ENCODE results near the gene TYMP.

Gene TYMP

DNA sequence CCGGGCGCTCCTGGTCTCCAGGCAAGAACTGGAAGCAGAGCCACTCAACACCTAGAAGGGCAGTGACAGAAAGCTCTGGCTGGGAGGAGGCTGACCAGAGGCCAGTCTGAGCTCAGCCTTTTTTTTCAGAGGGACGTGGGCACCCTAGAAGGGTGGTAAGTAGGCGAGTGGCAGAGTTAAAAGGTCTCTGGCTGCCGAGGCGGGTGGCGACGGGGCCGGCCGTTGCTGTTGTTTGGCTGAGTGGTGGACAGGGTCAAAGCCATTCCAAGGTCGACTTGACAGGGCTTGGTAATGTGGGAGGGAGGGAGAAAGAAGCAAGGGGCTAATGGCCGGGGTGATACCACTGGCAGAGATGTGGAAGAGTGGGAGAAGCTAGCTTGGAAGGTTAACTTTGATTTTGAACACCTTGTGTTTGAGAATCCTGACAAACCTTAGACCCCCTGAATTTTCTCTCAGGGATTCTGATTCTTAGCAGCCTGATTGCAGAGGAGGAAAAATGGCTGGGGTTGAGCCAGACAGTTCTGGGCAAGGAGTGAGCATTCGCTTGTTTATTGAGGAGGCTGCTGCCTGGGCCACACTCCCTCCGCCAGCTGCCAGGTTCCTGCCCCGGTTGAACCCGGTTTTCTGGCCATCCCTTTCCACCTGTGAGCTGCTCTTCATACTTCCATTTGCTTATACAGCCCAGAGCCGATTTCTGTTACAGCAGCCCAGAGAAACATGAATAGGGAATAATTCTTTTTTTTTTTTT is 33.8 kb upstream of the TYMP start:
- FAIRE-seq (no peak), DNase-seq (ENCODE audit: low spot score) (no peak)

DNA sequence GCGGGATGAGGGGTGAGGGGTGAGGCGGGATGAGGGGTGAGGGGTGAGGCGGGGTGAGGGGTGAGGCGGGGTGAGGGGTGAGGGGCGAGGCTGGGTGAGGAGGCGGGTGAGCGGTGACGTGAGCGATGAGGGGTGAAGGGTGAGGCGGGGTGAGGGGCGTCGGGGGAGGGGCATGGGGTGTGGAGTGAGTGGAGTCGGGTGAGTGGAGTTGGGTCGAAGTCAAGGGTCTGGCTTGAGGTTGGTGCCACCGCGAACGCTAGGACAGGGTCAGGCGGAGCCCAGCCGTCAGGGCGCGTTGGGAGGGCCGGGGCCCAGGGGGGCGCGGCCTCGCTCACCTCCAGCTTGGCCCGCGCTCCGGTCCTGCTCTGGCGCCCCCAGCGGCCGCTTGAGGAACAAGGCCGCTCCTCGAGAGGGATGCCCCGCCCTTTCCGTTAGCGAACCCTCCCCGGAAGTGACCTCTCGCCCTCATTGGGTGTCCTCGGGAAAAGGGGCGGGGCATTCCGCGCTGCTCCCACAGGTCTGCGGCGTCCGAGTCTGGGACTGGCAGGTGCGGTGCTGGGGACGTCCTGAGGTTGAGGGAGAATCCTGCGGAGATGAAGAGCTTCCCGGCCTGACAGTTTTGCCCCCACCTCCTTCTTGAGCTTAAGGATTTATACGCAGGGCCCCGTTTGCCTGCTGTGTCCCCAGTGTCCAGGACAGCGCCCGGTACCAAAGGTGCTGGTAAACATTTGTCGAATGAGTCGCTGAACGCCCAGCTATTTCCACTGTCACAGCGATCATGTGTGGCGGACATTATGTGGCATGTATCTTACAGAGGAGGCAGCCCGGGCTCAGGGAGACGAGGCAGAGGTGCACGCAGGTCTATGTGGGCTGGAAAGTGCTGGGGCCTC is 33.0 kb upstream of the TYMP start, which contains the start of gene SYCE3:
Gene SYCE3, minus strand, starts transcription at position 397 of the 890 bp plus-strand sequence. CDS start 6,514 bp downstream, outside the sequence.
- FAIRE-seq (peak; percentile 97), DNase-seq (ENCODE audit: low spot score) (peak; percentile 98)

DNA sequence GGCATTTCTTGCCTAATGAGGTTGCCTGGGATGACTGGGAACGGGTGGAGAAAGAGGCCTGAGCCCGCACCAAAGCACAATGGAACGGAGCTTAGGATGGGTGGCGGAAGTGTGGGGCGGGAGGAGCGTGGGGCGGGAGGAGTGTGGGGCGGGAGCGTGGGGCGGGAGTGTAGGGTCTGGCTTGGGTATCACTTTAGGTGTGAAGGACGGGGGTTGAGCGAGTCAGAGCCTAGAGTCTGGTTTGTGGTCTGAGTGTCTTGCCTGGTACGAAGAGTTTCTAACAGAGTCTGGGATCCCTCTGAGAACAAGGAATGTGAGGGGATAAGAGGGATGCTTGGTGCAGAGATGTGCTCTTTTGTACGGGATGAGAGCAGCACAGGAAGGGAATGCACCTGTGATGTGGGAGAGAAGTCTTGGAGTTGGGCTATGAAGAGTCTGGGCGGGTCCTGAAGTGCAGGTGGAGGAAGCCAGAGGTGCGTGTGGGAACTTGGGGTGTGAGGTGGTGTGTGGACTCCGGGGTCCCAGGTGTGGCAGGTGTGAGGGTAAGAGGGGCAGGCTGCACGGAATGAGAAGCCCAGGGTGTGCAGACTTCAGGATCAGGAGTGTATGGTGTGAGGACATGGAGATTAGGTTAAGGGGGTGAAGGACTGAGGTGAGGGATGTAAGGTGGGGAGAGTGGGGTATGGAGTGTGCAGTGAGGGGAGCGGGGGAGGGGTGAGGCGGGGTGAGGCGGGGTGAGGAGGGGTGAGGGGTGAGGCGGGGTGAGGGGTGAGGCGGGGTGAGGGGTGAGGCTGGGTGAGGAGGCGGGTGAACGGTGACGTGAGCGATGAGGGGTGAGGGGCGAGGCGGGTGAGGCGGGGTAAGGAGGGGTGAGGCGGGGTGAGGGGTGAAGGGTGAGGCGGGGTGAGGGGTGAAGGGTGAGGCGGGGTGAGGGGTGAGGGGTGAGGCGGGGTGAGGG is 31.9 kb upstream of the TYMP start:
- FAIRE-seq (peak; percentile 82), DNase-seq (ENCODE audit: low spot score) (no peak)

DNA sequence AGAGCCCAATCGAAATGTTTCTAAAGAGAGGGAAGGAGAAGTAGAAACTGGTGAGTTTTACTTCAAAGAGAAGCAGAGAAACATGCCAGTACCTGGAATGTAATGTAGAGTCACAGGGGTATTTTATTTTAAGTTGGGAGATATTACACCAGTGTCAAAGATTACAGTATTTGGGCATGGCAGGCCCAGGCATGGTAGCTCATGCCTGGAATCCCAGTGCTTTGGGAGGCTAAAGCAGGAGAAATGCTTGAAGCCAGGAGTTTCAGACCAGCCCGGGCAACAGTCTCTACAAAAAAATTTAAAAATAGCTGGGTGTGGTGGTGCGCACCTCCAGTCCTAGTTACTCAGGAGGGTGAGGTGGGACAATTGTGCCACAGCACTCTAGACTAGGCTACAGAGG is 30.2 kb upstream of the TYMP start:
- no peak for FAIRE-seq
- DNase-seq (ENCODE audit: low spot score), result no peak

DNA sequence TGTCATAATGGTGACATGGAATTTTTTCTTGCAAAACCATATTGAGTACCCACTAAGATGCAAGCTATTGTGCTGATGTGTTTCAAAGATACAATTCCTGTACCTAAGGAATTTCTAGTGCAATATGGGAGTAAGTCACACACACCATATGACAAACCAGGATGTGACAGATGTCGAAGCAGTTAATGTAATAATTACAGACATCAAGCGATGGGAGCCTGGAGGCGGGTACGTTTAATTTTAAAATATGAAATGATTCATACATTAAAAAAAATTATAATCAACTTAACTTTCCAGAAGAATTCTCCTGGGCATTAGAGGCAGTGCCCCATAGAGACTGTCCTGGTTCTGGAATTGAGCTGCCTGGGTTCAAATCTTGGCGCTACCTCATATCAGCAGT is 26.9 kb upstream of the TYMP start:
- no peak for DNase-seq (ENCODE audit: low spot score)
- no peak for FAIRE-seq

DNA sequence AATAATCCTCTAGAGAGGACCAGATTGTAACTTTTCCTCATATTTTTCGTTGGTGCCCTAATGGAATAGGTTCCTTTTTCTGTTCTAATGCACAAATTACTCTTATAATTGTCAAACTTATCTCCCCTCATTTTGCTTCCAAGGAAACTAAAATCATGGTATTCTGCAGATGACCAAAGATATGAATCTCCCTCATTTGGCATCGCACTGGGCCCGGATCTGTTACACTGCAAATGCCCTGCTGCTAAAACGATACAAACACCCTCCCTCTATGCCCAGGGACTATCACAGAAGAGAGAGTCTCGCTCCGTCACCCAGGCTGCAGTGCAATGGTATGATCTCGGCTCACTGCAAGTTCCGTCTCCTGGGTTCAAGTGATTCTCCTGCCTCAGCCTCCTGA is 23.5 kb upstream of the TYMP start:
- DNase-seq (ENCODE audit: low spot score), result no peak
- FAIRE-seq, result no peak

DNA sequence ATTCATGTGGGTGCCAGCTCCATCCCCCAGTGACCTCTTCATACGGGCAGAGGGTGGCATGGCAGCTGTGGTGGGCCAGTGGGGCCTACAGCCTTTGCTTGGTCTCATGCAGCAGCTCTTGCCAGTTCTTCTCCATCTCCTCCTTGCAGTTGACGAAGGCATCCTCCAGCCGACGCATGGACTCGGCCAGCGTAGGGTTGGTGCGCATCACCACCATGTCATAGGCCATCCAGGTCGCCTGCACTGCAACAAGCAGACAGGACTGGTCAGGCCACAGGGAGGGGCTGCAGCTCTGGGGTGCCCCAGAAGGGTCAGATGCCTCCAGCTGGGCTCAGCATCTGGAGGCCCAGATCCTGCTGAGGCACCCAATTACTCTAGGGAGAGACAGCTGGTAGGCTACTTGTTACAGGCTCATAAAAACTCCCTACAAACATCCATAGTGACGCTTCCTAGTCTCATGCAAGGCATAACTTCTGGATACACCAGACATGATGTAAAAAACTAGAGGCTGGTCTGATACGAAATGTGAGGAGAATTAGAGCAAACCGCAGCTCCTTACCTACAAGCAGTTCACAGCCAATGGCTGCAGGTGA is 21.4 kb upstream of the TYMP start:
- DNase-seq (ENCODE audit: low spot score), result no peak
- no peak for FAIRE-seq

DNA sequence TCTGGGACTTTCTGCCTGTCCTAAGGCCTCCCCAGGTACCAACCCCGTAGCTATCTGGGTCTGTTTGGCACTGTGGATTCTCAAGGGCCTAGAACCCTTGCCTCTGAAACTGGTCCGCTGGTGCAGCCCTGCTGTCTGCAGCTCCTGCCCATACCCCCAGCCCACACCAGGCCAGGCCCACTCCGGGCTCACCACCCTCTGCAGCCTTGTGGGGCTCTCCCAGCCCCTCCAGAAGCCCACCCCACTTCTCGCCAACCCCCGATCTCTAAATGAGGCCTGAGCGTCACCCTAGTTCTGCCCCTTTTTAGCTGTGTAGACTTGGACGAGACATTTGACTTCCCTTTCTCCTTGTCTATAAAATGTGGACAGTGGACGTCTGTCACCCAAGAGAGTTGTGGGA is 20.6 kb upstream of the TYMP start:
- FAIRE-seq (no peak), DNase-seq (ENCODE audit: low spot score) (no peak)

DNA sequence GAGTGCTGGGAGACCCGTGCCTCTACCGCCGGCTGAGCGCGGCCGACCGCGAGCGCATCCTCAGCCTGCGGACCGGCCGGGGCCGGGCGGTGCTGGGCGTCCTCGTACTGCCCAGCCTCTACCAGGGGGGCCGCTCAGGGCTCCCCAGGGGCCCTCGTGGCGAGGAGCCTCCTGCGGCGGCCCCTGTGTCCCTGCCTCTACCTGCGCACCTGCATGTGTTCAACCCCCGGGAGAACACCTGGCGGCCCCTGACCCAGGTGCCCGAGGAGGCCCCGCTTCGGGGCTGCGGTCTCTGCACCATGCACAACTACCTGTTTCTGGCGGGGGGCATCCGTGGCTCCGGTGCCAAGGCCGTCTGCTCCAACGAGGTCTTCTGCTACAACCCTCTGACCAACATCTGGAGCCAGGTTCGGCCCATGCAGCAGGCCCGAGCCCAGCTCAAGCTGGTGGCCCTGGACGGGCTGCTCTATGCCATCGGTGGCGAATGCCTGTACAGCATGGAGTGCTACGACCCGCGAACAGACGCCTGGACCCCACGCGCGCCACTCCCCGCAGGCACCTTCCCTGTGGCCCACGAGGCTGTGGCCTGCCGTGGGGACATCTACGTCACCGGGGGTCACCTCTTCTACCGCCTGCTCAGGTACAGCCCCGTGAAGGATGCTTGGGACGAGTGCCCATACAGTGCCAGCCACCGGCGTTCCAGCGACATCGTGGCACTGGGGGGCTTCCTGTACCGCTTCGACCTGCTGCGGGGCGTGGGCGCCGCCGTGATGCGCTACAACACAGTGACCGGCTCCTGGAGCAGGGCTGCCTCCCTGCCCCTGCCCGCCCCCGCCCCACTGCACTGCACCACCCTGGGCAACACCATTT is 19.3 kb upstream of the TYMP start:
- no peak for DNase-seq (ENCODE audit: low spot score)

DNA sequence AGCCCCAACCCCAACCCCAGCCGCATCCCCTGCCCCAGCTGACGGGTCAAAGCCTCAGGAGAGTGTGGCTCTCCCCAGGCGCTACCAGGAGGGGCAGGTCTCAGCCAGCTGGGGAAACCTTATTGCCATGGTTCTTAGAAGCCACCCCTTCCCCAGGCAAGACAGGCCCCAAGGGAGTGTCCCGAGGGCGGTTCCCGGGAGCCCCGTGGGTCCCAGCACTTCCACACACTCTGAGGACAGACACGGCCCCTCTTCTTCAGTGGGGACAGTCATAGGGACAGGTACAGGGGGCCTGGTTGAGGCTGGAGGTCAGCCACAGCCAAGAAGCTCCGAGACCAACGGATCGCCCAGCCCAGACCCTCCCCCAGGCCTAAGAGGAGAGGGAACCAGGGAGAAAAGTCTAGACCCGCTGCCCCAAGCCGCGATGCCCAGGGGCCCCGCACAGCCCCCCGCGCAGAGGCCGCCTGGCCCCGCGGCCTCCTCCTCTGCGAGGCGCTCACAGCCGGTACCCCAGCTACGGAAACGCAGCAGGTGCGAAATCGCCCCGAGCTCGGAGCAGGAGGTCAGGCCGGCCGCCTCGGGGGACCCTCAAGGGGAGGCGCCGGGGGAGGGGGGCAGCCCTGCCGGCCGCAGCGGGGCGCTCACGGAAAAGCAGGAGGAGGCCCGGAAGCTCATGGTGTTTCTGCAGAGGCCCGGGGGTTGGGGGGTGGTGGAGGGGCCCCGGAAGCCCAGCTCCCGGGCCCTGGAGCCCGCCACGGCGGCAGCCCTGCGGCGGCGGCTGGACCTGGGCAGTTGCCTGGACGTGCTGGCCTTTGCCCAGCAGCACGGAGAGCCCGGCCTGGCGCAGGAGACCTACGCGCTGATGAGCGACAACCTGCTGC is 18.5 kb upstream of the TYMP start:
- DNase-seq (ENCODE audit: low spot score), result no peak
- FAIRE-seq, result no peak

More for the DNA sequence above, 19.3 kb upstream of the TYMP start:
- FAIRE-seq, result no peak

DNA sequence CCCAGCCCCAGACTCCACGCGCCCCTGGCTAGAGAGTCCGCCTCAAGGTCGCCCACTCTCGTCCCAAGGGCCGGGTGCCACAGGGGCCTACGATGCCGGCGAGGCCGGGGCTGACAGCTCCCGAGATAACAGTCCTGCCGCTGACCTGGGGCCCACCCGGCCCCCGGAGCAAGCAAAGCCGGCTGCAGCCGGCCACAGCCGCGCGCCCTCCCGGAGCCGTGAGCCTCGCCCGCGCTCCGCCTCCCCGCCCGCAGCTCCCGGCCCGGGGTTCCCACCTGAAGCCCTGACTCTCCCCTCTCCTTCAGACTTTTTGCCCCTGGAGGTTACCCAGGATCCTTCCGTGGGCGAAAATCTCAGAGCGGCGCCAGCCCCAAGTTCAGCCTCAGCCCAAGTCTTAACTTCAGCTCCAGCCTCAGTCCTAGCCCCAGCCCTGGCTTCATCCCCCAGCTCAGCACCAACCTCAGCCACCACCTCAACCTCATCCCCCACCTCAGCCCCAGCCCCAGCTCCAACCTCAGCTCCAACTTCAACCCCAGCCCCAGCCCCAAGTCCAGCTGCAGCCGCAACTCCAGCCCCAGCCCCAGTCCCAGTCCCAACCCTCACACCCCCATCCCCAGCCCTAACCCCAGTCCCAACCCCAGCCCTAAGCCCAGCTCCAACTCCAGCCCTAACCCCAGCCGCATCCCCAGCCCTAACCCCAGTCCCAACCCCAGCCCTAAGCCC is 17.6 kb upstream of the TYMP start:
- FAIRE-seq (no peak), DNase-seq (ENCODE audit: low spot score) (no peak)

DNA sequence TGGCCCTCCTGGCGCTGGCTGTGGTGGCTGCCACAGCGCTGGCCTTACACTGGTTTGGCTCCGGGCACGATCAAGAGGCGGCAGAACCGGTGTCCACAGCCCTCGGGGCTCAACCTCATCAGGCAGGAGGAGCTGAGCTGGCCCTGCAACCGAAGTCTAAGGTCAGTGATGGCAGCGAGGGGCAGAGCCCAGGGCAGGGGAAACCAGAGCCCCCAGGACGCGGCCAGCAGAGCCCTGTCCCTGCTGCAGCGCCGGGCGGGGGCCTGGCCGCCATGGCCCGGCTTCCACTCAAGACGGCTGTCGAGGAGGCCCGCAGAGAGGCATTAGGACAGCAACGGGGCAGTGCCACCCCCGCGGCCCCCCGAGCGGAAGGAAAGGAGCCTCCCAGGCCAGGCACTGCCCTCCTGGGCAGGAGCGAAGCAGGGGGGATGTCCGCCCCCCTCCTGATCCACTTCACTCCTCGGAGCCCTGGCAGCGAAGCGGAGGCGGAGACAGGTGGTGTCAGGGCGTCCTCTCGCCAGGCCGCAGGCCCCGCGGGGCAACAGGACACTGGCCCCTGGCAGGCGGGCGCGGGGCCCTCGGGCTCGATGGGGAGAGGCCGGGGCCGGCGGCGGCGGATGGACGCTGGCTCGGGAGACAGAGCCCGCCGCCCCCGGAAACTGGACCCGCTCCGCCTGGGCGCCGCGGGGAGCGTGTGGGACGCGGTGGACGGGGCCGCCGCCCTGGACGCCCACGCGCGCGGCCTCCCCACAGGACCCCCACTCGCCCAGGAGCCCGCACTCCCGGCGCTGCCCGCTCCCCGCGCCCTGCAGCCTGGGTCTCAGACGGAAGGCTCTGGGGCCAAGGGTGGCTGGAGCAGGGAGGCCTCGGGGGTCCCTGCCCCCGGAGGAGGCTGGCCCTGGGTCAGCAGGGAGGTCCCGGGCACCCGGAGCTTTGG is 16.8 kb upstream of the TYMP start:
- no peak for DNase-seq (ENCODE audit: low spot score)
- FAIRE-seq, result no peak

DNA sequence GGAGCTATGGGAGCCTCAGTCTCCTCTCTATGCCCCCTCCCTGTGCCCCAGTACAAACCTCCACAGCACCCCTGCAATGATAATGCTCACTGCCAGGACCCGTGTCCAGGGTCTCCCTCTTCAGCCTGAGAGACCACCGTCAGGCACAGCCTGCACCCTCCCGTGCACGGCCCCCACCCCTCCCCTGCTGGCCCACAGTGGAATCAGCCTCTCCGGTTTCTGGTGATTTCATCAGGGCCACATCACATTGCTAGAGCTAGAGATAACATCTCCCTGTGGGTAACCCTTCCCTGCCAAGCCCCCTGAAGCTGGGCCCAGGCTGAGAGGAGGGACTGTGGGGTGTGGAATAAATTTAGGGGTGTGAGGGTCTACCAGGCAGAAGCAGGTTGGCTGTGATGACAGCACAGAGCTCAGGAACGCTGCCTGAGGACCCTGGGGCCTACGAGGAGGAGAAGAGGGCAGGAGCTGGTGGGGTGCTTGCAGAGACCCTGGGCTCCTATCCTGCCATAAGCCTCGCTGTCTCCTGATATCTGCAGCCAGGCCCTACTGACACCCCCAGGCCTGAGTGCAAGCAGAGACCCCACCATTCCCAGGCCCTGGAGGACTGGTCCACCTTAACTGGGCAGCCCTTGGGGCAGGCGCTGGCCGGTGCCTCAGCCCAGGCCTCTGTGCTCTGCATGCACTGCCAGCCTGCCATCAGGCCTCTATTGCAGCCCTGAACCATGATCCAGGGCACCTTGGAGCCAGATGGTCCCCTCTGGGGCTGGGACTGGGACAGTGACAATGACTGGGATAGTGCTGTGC is 15.9 kb upstream of the TYMP start, which contains the start of gene KLHDC7B:
Gene KLHDC7B, plus strand, starts transcription at position 378 of the 804 bp plus-strand sequence. Its CDS starts 345 bp downstream, at position 723.
- peak; percentile 65 for FAIRE-seq
- no peak for DNase-seq (ENCODE audit: low spot score)

DNA sequence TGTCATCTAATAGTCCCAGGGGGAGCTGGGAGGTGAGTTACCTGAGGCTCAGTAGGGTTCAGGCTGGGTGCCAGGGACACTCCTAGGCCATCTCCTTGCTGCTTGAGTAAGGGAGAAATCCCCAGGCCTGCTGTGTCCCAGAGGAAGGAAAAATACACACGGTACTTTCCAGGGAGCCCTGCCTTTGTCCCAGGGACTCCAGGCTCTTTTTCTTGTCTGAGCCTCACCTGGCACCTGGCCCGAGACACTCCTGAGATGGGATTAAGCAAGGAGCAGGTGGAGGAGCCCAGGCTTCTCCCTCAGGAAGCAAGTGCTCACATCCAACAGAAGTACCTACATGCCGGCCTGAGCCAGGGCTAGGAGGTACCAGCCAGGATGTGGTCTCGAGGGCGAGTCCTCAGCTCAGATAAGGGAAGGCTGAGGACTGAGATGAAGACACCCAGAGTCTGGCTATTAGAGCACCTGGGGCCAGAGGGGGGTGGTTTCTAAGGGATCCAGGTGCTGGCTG is 15.0 kb upstream of the TYMP start:
- FAIRE-seq (no peak), DNase-seq (ENCODE audit: low spot score) (no peak)

DNA sequence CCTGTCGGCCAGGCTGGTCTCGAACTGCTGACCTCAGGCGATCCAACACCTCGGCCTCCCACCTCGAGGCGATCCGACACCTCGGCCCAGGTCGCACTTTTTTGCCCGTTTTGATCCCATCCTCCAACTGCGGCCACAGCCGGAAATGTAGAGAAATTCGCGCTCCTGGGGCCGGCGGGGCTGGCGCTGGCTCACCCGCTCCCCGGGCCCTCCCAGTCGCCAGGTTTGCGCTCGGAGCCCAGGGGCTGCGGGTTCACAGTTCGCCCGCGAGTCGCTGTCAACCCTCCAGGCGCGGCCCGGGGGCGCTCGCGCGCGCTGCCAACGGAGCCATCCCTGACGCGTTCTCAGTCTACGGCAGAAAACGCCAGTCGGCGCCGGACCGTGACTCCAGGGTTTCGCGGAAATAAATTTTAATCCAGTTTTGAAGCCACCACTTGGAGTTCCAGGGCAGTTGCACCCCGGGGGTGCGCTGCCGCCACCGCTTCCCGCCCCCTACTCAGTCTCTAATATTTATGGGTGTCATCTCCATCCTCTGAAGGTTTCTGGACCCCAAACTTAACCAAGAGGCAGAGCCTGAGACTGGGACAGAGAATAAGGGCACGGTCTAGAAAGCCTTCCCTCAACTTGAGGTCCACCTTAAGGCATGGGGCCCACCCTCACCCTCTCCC is 14.4 kb upstream of the TYMP start:
- no peak for FAIRE-seq

More for the DNA sequence above, 14.4 kb upstream of the TYMP start:
- DNase-seq (ENCODE audit: low spot score), result no peak
